HCT116 (cell line): ENCODE measurements around the gene CNPY3. TPM values are rescaled to one million over a fixed set of nuclear protein-coding genes. Genes with fewer than 3 reads are reported as not detected.
"Not testable (repeated sequence)": the region's sequence is repeated elsewhere in the genome, so short reads cannot be mapped to it uniquely, and the experiment has no call there.

ENCODE experiments used
- ATAC-seq: fragments of 200-7000 bp; cut with Tn5 transposase; 2 replicates; pipeline ENCODE4 v1.9.1; 2020; ENCODE audit warnings: mild to moderate bottlenecking, moderate library complexity
- BruUV-seq: library from RNA; stranded (reverse); fragments of 400-500 nt; replicated peaks from 2 replicates; lab custom pipeline; 2021; lab: Mats Ljungman, UMichigan
- CTCF ChIA-PET: fragments of 300-600 bp; sonication (Branson Sonifier 250); formaldehyde crosslinking; loops from one replicate; lab custom pipeline; 2021; ENCODE audit warnings: antibody characterized with exemption; lab: Charles Lee
- POLR2A ChIA-PET: fragments of 300-600, 350-600 bp; sonication (Branson Sonifier 250); formaldehyde crosslinking; loops from one replicate; lab custom pipeline; 2021; ENCODE audit warnings: antibody characterized with exemption; lab: Charles Lee
- RAD21 ChIA-PET, 2 experiments: fragments of 300-600 bp; sonication (Branson Sonifier 250); formaldehyde crosslinking; loops; one replicate each; lab custom pipeline; 2023; ENCODE audit warnings: low total read pairs in 2 of 2; ENCODE audit not compliant: uncharacterized antibody in 2 of 2, unreplicated experiment in 2 of 2, low non-redundant PET in 1 of 2; lab: Charles Lee
- DNase-seq: peaks from one replicate; pipeline ENCODE4 v3.0.0-alpha.2; 2010; ENCODE audit warnings: low read depth, low spot score
- H2AFZ ChIP-seq: fragments of 200-600 bp; shearing (Covaris generic), sonication (generic); 2 replicates; pipeline ENCODE4 v1.6.1; 2017; ENCODE audit warnings: low read depth, mixed run types, mixed read lengths, antibody characterized with exemption, low read length; ENCODE audit not compliant: poor library complexity, severe bottlenecking
- H3K27ac ChIP-seq: 2 replicates; pipeline ENCODE4 v1.5.1; 2012; ENCODE audit warnings: low read depth, low read length
- H3K27me3 ChIP-seq: fragments of 200-600 bp; sonication (generic); 2 replicates; pipeline ENCODE4 v1.6.1; 2016; ENCODE audit warnings: mixed run types, low read length, mixed read lengths; ENCODE audit not compliant: insufficient read depth
- H3K36me3 ChIP-seq, 2 experiments: fragments of 200-500 bp in 1 of 2; fragments of 200-600 bp in 1 of 2; sonication (Bioruptor generic) in 1 of 2; sonication (generic) in 1 of 2; 2 replicates each; pipeline versions ENCODE4 v1.5.1 to v1.6.1; 2014 to 2016; ENCODE audit warnings: low read length in 2 of 2, inconsistent platforms in 1 of 2, mixed read lengths in 1 of 2, mixed run types in 1 of 2; ENCODE audit not compliant: insufficient read depth in 2 of 2, control insufficient read depth in 1 of 2
- H3K4me1 ChIP-seq, 2 experiments: fragments of 200-600 bp in 1 of 2; sonication (generic) in 1 of 2; 2 replicates each; pipeline versions ENCODE4 v1.5.1 to v1.6.1; 2012 to 2017; ENCODE audit warnings: low read length in 2 of 2, inconsistent platforms in 1 of 2, mild to moderate bottlenecking in 1 of 2, mixed read lengths in 1 of 2, mixed run types in 1 of 2, moderate library complexity in 1 of 2; ENCODE audit not compliant: insufficient read depth in 2 of 2, control insufficient read depth in 1 of 2
- H3K4me2 ChIP-seq: fragments of 200-600 bp; sonication (generic); 2 replicates; pipeline ENCODE4 v1.6.1; 2017; ENCODE audit warnings: mixed run types, low read length, mixed read lengths
- H3K4me3 ChIP-seq, 2 experiments: fragments of 200-600 bp in 1 of 2; sonication (generic) in 1 of 2; replicated peaks in 1 of 2; 2 replicates each; pipeline ENCODE4 v1.5.1; 2011 to 2016; ENCODE audit warnings: low read length in 2 of 2, control low read depth in 1 of 2, low read depth in 1 of 2, mild to moderate bottlenecking in 1 of 2, mixed read lengths in 1 of 2, mixed run types in 1 of 2
- H3K79me2 ChIP-seq: fragments of 200-600 bp; sonication (generic); 2 replicates; pipeline ENCODE4 v1.6.1; 2017; ENCODE audit warnings: mild to moderate bottlenecking, mixed run types, low read length, moderate library complexity, mixed read lengths; ENCODE audit not compliant: insufficient read depth
- H3K9ac ChIP-seq: fragments of 200-600 bp; sonication (generic); 2 replicates; pipeline ENCODE4 v1.6.1; 2016; ENCODE audit warnings: low read length, mixed read lengths
- H3K9me2 ChIP-seq: fragments of 200-600 bp; sonication (generic), shearing (Covaris generic); 2 replicates; pipeline ENCODE4 v1.6.1; 2017; ENCODE audit warnings: mixed run types, mild to moderate bottlenecking, moderate library complexity; ENCODE audit not compliant: insufficient read depth
- H3K9me3 ChIP-seq, 2 experiments: fragments of 200-500 bp in 1 of 2; fragments of 200-600 bp in 1 of 2; sonication (Bioruptor generic) in 1 of 2; sonication (generic) in 1 of 2; 2 replicates each; pipeline ENCODE4 v1.6.1; 2014 to 2017; ENCODE audit warnings: low read length in 2 of 2, mixed read lengths in 2 of 2, inconsistent platforms in 1 of 2, low read depth in 1 of 2, mild to moderate bottlenecking in 1 of 2, mixed run types in 1 of 2, moderate library complexity in 1 of 2; ENCODE audit not compliant: control insufficient read depth in 1 of 2, insufficient read depth in 1 of 2
- H4K20me1 ChIP-seq: fragments of 200-600 bp; sonication (generic), shearing (Covaris generic); 2 replicates; pipeline ENCODE4 v1.6.1; 2017; ENCODE audit warnings: mixed run types, mild to moderate bottlenecking, moderate library complexity; ENCODE audit not compliant: insufficient read depth
- CBX3 ChIP-seq: IDR thresholded peaks from 2 replicates; pipeline ENCODE4 v1.6.1; 2012; ENCODE audit warnings: low read depth
- CEBPB ChIP-seq: IDR thresholded peaks from 2 replicates; pipeline ENCODE4 v1.6.1; 2012; ENCODE audit warnings: low read depth
- CTCF ChIP-seq, 3 experiments: fragments of 200-600 bp in 1 of 3; sonication (generic) in 1 of 3; IDR thresholded peaks in 2 of 3; conservative IDR thresholded peaks in 1 of 3; 2 replicates each; pipeline ENCODE4 v1.5.1; 2012 to 2017; ENCODE audit warnings: low read depth in 2 of 3, low read length in 2 of 3, antibody characterized with exemption in 1 of 3, borderline replicate concordance in 1 of 3, control low read depth in 1 of 3, mild to moderate bottlenecking in 1 of 3, mixed read lengths in 1 of 3, mixed run types in 1 of 3, moderate library complexity in 1 of 3; ENCODE audit not compliant: insufficient read depth in 1 of 3
- FOSL1 ChIP-seq: IDR thresholded peaks from 2 replicates; pipeline ENCODE4 v1.6.1; 2012; ENCODE audit warnings: low read depth
- RAD21 ChIP-seq: IDR thresholded peaks from 2 replicates; pipeline ENCODE4 v1.6.1; 2012; ENCODE audit warnings: low read depth, mild to moderate bottlenecking
- SIN3A ChIP-seq: IDR thresholded peaks from 2 replicates; pipeline ENCODE4 v1.6.1; 2012; ENCODE audit warnings: low read depth
- TCF7L2 ChIP-seq: IDR thresholded peaks from 2 replicates; pipeline ENCODE4 v1.7.0; 2011; ENCODE audit warnings: borderline replicate concordance, inconsistent platforms; ENCODE audit not compliant: insufficient read depth, insufficient read length; ENCODE audit errors: extremely low read depth
- intact Hi-C: fragments of 100-400 bp; cut with micrococcal nuclease; formaldehyde crosslinking; loops from 2 replicates; pipeline ENCODE4 v1.10.0; 2022
- total RNA-seq: library from RNA; stranded (reverse); gene quantifications from one replicate; pipeline ENCODE4 v1.2.1, GENCODE V29; 2021; ENCODE audit not compliant: unreplicated experiment

The CNPY3 gene
- total RNA-seq, 1 experiment from 2014 or later = 49.1 TPM

GRCh38 chr6:42885702-42886101, 43.6 kb upstream of the CNPY3 start (continued):
- TF ChIP-seq TCF7L2 = no peak
- no peak for TF ChIP-seq RAD21
- TF ChIP-seq, all 23 proteins: peak for 0

GRCh38 chr6:42888201-42888600, 41.1 kb upstream of the CNPY3 start:
- H3K9me2 ChIP-seq, POLR2A ChIA-PET, DNase-seq, CTCF ChIA-PET, H3K27ac ChIP-seq, intact Hi-C loops, H4K20me1 ChIP-seq, H3K4me2 ChIP-seq, H3K4me3 ChIP-seq, BruUV-seq, H3K27me3 ChIP-seq, H3K9ac ChIP-seq, H2AFZ ChIP-seq, H3K9me3 ChIP-seq, RAD21 ChIA-PET, ATAC-seq: not testable (repeated sequence)
- Histone ChIP-seq H3K79me2 (peaks cover 29% of the 10 kb centered on the region), H3K4me1 (peaks cover 3 to 18% of the 10 kb centered on the region in 2 experiments; a peak in 3 of 4 replicates), H3K36me3 (peaks cover 26 to 27% of the 10 kb centered on the region in 2 experiments)

- Histone ChIP-seq H3K79me2 (peaks cover 12% of the 10 kb centered on the region), H3K4me2 (peak overlapping the region; percentile 87), H3K27ac (peak overlapping the region; percentile 98), H3K4me3 (peak overlapping the region; percentile 87 to 93), H2AFZ (no peak overlapping the region), H3K36me3 (peaks cover 10% of the 10 kb centered on the region in 2 experiments; a peak in 3 of 4 replicates), H3K9ac (peak overlapping the region; percentile 92), H4K20me1 (peaks cover 2% of the 10 kb centered on the region), H3K9me2 (no peaks in the 10 kb centered on the region), H3K27me3 (no peaks in the 10 kb centered on the region), H3K4me1 (peaks cover 3 to 18% of the 10 kb centered on the region in 2 experiments; a peak in 3 of 4 replicates), H3K9me3 (no peaks in the 10 kb centered on the region)
- ATAC-seq (no peak), DNase-seq (no peak)
- ChIA-PET RAD21 (no interaction called here), CTCF (no interaction called here), POLR2A (interaction anchor here (1.6 to 1.8 kb wide), 2 partner anchors 9 to 10 kb away, joined by 5 to 10 read pairs; partner anchors contain the start of gene RPL7L1)
- TF ChIP-seq SIN3A = no peak
- TF ChIP-seq CBX3 = no peak
- TF ChIP-seq FOSL1 = no peak
- no peak for TF ChIP-seq CTCF (IDR thresholded peaks at IDR 0.05 in 2 of 3, conservative IDR thresholded peaks at IDR 0.05 in 1 of 3; ENCODE audit: borderline replicate concordance in 1 of 3, insufficient read depth in 1 of 3, low read depth in 2 of 3, low read length in 2 of 3)
- TF ChIP-seq CEBPB = no peak
- intact Hi-C loops = loop anchor here (5.0 kb wide), 1 partner anchor 143 kb away; the partner anchor contains the start of gene TBCC
- no TSS peak for BruUV-seq
Measured at GRCh38 chr6:42889815-42890214, 39.5 kb upstream of the CNPY3 start.
